HG03558 (cell line): ENCODE data around the gene BANK1.

Experiments used
- ATAC-seq: cut with Tn5 transposase; IDR thresholded peaks from one replicate; pipeline ENCODE4 v1.9.1; 2021; ENCODE audit warnings: moderate number of reproducible peaks; ENCODE audit not compliant: unreplicated experiment; ENCODE audit errors: extremely low read depth

Gene BANK1, protein sequence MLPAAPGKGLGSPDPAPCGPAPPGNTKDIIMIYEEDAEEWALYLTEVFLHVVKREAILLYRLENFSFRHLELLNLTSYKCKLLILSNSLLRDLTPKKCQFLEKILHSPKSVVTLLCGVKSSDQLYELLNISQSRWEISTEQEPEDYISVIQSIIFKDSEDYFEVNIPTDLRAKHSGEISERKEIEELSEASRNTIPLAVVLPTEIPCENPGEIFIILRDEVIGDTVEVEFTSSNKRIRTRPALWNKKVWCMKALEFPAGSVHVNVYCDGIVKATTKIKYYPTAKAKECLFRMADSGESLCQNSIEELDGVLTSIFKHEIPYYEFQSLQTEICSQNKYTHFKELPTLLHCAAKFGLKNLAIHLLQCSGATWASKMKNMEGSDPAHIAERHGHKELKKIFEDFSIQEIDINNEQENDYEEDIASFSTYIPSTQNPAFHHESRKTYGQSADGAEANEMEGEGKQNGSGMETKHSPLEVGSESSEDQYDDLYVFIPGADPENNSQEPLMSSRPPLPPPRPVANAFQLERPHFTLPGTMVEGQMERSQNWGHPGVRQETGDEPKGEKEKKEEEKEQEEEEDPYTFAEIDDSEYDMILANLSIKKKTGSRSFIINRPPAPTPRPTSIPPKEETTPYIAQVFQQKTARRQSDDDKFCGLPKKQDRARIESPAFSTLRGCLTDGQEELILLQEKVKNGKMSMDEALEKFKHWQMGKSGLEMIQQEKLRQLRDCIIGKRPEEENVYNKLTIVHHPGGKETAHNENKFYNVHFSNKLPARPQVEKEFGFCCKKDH

DNA sequence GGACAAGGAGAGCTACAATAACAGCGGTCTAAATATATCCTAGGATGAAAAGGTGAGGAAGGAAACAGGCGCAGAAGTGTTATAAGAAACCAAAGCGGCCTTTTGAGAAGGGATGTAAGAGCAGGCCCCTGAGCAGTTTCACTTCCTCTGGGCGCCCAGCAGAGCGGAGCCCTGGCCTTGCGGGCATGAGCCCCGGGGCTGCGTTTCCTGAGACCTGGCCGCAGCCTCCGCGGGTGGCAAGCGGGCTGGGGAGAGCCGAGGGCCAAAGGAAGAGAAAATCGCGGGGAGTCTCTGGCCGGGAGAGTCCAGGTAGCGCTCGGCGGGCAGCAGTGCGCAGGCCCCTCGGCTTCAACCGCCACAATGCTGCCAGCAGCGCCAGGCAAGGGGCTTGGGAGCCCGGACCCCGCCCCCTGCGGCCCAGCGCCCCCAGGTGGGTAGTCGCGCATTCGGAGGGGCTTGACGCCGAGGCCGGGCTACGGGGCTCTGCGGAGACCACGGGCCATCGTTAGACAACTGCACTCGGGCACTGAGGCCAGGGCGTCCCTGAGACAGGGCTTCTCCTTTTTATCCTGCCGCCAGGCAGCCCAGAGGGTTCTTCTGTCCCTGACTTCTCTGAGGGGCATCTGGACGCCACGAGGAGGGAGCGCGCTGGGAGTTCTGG lies at the start of gene BANK1:
Gene BANK1 (plus strand): TSS at position 210 of the 661 bp plus-strand sequence. CDS start 151 bp downstream, at position 361.
- peak; percentile 97 for ATAC-seq

DNA sequence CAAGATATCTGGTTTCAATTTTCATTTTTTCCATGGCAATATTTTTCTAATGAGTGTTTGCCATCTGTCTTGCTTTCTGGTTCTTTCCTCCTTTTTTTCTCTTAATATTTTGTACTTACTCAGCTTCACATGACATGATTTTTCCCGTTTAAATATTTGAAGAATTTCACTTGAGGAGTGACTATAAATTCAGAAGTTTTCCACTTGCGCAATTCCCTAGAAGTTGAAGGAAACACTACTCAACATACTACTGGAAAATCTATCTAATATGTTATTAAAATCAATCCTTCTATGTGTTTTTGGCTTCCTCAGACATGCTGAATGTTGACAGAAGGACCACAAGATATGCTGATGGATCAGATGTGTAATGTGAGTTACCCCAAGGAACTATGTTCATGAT lies 36.8 kb upstream of the BANK1 start:
- ATAC-seq = no peak

DNA sequence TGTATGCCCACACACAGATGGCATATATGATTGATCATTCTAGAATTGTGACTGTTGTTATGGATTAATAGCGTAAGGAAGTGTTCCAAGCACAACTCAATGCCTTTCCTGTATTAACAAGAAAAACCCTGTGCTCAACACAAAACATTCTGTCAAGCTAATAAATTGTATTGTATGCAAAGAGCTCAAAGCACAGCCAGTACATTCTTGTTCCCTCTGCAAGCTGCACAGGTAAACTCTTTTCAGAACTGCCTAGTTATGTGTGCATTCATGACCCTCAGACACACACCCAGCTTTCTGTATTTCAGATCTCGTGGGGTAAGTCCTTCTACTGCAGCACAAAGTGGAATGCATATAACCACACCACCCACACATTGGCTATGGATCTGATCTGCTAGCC lies 34.3 kb upstream of the BANK1 start:
- ATAC-seq = no peak

DNA sequence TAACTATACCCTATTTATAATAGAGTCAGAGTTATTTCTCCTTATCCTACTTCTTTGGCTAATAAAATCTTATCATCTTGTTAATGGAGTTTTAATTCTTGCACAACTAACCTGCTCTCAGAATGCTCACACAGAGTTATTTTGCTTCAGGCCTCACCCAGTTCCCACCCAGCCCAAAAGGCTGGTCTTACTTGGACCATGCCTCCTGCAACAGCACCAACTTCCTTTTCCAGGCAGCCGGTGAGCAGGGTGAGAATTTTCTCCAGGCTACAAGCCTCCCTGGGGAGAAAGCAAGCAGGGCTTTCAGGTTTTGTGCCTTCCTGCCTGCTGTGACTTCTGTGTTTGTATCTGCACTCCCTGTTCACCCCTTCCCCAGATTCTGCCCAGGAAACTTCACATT lies 29.1 kb upstream of the BANK1 start:
- no peak for ATAC-seq

DNA sequence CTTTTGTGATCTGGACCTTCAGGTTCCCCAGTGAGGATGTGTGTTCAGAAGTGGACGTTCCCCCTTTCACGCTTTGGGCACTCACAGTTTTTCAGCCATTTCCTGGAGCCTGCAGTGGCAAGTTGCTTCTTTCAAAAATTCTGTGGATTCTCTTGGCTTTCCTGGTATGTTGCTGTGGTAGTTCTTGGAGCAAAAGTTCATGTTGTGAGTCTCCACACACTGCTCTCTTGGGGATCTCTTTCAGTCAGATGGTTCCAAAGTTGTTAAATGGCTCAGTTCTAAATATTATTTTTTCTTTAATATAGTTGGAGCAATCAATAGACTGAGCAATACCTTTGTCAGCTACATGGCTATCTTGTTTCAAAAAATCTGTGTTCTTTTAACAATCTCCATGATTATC lies 28.5 kb upstream of the BANK1 start:
- no peak for ATAC-seq

DNA sequence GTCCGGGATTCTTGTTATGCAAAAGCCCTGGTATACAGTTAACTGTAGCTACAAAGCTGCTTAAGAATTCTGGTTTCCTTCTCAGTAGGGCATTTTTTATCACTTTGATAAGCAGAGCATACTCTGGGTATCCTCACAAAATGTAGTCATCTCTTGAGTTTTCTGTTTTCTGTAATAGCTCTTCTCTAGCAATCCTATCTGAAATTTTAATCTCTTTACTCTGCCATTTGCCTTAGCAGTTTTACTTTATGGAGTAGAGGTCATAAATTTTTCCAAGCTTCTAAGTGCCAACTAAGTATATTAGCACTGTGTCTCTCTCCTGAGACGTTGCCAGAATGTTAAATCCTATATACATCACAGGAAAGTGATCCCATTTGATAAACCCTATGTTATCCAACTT lies 28.0 kb upstream of the BANK1 start:
- ATAC-seq = no peak

DNA sequence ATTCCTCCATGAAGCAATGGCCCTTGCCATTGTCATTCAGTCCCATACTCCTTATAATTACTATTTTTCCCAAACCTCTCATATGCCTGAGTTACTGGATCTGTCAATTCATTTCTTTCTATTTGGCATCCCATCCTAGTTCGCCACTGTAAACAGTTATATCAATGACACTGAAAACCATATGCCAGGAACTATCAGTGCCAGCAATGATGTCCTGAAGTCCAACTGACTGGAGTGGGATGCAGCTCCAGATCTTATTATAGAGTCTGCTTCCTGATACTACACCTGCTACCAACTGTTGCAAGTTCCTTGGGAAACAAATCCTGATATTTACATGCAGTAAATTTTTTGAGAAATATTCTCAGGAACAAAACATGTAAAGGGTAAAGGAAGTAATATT lies 27.0 kb upstream of the BANK1 start:
- ATAC-seq = no peak

DNA sequence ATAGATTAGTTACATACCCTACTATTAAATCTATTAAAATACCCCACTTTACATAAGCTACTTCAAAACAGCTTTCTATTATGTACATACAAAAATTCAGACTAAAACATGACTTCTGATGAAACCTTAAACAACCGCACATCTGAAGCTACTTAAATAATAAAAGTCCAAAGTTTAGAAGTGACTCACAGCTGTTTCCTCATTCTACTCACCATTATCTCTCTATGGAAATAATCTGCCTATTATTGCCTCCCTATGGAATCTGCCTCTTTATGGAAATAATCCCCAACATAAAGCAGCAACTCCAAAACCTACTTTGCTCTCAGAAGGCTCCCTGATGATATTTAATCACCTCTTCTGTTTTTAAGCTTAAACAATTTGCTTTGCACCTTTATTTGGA lies 15.7 kb upstream of the BANK1 start:
- ATAC-seq = no peak

DNA sequence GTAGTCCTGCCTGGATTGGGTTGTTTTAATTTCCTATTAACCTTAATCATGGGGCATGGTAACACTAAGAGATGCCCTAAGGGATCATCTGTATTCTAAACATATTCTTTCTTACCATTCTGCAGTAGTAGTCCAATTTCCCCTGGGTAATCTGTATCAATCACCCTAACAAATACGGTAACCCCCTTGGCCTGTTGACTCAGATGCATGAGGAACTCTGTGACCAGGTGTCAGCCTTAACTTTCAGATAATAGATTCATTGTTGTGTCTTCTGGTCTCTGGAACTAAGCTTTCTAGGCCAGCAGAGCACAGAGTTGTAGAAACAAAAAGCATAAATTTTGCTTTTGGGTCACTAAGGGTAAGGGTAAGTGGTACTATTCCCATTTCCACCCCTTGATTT lies 13.1 kb upstream of the BANK1 start:
- ATAC-seq = no peak

DNA sequence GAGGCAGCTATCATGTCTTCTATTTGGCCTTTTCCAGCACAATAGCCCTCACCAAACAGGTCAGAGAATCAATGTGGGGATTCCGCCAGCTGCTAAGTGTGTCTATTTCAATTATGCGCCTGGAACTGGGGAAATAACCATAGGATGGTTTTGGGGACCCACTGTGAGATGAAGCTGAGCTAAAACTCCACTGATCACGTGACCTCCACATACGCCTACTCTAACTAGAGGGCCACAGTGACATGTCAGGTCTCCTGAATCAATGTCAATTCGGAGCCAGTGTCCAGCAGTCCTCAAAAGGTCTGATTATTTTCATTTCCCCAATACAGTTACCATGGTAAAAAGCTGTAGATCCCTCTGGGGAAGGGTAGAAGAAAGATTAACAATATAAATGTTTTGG lies 10.2 kb upstream of the BANK1 start:
- ATAC-seq = no peak

DNA sequence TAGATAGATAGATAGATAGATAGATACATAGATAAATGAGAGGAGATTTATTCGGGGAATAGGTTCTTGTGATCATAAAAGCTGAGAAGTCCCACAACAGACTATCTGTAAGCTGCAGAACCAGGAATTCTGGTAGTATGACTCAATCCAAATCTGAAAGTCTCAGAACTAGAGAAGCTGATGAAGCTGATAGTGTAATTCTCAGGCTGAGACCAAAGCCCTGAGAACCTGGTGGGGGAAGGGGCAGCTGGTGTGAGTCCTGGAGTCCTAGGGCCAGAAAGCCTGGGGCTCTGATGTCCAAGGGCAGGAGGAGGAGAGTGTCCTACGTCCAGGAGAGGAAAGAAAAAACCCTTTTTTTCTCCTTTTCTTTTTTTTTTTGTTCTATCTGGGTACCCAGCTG lies 8.0 kb upstream of the BANK1 start:
- no peak for ATAC-seq

DNA sequence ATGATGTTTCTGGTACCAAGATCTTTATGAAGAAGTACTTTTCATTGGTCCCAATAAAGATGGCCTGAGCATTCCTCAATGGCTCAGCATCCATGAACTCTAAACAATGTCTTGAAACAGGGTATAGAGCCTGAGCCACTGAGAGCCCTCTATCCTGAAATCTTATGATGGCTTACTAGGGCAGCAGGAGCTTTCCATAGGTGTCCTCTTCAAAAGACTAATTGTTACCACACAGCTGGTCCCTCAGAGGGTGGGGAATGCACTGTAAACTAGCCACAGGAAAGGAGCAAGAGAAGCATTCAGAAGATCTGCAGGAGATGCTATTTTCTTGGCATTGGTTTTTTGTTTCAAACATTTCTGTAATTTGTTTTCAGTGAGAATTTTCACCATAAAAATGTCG lies 5.6 kb upstream of the BANK1 start:
- no peak for ATAC-seq

DNA sequence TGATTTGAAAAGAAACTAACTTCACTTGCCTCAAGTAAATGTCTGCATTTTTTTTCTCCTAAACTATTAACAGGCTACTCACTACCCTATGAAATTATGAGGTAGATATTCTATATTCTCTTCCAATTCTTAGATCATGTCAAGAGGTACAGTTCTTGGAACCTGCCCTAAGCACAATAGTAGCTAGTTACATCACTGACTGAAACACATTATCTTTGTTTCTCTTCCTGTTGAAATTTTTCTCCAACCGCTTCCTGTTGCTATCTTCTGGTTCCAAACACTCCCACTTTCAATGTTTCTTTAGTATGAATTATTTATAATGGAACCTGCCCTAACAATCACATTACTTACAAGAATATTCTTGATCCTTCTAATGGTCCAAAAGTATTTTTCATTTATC lies 5.0 kb upstream of the BANK1 start:
- ATAC-seq = no peak

DNA sequence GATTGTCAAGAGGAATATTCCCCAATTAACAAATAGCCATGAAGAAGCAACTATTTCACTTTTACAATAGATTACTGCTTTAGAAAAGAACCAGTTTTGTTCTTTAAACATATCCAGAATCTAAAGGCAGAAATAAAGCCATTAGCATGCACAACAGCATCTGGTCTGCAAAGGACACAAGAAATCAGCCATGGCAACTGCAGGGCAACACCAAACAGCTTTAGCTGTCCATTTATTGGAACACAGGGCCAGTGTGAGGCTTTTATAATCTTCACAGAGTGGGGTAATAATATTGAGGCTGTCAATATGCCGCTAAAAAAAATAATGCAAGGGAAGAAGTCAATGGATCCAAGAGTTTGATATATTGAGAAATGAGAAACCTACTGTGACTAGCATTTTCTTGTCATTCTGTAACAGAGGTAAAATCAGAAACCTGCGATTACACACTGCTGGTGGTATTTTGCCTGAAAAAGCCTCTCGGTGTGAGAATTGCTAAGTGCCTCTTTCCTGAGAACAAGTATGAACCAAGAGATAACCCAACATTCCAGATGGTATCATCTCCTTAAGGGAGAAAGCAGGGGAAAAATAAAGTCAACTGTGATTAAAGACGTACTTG lies 2.7 kb upstream of the BANK1 start:
- no peak for ATAC-seq

DNA sequence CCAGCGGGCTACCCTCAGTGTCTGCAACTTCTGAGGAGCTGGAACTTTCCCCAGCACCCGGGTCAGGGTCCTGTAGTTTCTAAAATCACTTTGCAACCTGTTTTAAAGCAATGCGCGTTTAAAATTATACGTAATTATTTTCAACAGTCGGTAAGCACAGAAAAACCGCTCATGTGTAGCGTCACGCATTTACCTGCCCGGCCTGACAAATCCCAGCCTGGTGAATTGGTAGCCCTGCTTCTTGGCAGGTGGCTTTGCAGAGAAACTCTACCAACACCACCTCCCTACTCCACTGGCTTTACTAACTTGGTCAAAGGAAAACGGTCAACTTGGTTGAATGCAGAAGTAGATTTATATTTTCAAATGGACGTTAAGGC lies 640 bp downstream of the BANK1 start:
- ATAC-seq = peak; percentile 1

DNA sequence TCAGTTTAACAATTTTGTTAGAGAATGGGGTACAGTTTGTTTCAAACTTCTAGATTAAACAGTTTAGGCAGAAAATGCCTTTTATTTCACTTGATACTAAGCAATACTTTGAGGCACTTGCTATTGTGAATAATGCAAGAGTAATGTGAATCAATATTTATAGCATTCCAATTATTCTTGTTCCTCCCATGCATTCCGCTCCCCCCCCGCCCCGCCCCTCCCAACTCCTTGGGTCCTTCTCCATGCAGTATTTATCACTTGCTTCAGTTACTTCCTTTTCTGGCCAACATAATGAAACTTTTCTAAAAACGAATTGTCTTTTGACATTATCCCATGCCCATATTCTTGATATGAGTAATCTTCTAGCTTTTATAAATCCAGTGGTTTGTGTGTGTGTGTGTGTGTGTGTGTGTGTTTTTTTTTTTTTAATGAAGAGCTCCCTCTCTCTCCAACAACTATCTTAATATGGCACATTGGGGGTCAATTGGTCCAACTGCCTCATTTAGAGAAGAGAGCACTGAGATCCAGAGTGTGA lies 1.6 kb downstream of the BANK1 start:
- no peak for ATAC-seq

DNA sequence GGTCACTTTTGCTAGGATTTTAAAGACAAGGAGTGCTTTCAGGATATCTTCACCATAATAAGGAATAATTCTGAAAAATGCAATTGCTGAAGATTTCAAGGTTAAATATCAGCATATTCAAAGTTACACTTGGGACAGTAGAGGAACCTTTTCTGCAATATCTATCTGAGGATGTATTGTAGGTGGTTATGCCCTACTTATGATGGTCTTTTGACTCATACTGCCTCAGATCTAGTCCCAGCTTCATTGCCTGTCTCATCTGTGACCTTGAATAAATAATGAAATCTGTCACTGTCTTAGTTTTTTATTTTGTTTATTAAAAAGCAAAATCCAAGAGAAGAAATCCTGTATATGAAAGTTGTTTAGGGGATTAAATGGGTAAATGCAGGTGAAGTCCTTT lies 2.9 kb downstream of the BANK1 start:
- ATAC-seq = no peak

DNA sequence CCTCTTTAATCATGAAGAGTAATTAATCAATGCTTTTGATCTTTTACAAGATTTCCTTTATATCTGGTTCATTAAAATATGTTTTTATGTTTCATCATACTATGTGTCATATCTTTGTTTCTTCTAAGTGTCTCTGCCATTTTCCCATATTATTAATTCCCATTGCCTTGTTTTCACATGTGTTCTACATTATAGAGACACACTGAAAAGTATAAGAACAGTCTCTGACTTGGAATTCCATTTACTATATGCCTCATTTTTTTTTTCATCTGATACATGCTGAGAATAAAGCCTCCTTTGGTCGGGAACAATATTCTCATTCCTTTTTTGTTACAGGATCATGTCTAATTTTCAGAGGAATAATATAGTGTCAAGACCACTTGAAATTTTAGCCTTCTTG lies 4.3 kb downstream of the BANK1 start:
- ATAC-seq = no peak

DNA sequence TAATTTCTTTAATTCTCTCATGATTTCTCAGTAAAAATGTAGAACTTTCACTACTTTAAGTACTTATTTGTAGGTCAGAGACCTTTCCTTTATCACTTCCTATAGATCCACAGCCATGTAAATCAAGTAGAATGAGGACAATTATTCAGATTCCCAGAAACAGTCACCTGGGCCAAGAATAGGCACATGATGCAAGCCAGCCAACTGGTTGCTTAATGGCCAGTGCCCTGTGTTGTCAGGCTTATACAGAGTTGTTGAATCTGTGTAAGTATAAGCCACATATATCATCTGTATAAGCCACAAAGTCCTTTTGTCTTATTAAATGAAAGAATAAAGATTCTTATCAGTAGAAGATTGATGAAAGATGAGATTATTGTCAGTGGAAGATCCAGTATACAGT lies 5.2 kb downstream of the BANK1 start:
- no peak for ATAC-seq

DNA sequence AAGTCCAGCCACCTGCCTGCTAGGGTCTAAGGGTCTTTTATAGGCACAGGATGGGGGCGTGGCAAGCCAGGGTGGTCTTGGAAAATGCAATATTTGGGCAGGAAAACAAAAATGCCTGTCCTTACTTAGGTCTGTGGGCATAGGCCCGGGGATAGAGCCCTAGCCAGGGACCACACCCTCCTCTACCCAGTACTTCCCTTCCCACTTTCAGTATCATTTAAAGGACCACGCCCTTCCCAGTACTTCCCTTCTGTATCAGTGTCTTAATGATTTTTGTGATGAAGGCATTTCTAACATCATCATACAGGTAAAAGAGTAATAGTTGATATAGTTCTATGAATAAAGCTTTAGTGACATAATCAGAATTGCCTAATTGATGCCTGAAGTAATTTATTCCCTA lies 11.4 kb downstream of the BANK1 start:
- ATAC-seq = no peak

DNA sequence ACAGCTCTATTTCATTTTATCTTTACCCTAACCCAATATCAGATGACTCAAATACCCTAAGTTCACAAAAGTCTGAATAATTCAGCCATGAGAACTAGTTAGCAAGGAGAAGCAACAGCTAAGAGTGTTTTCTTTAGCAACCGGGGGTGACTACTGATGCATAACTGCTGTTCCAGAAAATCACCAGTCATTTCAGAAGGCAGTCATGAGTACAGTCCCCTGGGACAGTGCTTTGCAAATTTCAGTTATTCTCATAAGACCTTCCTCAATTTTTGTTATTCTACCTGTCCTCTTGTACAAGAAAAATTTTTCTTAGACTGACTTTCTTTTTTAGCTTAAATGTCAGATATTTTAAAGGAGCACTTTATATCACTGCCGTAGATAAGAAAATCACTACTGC lies 16.4 kb downstream of the BANK1 start:
- peak; percentile 97 for ATAC-seq
